K562 (cell line): ENCODE data around the gene BGN. TPM values are rescaled to one million over a fixed set of nuclear protein-coding genes. Genes with fewer than 3 reads are reported as not detected.

ENCODE experiments used
- ARID4B ChIP-seq: sonication (generic); formaldehyde crosslinking; IDR thresholded peaks from 2 replicates; pipeline ENCODE4 v1.8.0; 2022; ENCODE audit warnings: mild to moderate bottlenecking, missing genetic modification reagents
- HMGN3 ChIP-seq: IDR thresholded peaks from 2 replicates; pipeline ENCODE4 v1.6.1; 2011; ENCODE audit warnings: borderline replicate concordance, low read depth, mild to moderate bottlenecking, mixed read lengths, low read length; ENCODE audit not compliant: insufficient read length; ENCODE audit errors: extremely low read depth
- MTA1 ChIP-seq: fragments of 450-650 bp; IDR thresholded peaks from 2 replicates; pipeline ENCODE4 v1.6.1; 2017; ENCODE audit warnings: borderline replicate concordance
- PBX2 ChIP-seq, 2 experiments: IDR thresholded peaks in 1 of 2; conservative IDR thresholded peaks in 1 of 2; 2 replicates each; pipeline ENCODE4 v1.6.1; 2016; ENCODE audit warnings: low read depth in 2 of 2, mild to moderate bottlenecking in 1 of 2, missing compliant biosample characterization in 1 of 2, missing genetic modification characterization in 1 of 2, moderate library complexity in 1 of 2
- SAP30 ChIP-seq: fragments of 200-600 bp; sonication (generic); IDR thresholded peaks from 2 replicates; pipeline ENCODE4 v1.6.1; 2012; ENCODE audit warnings: borderline replicate concordance, low read depth, mild to moderate bottlenecking, moderate library complexity, low read length, control low read depth, inconsistent platforms; ENCODE audit not compliant: insufficient read depth, poor library complexity, severe bottlenecking
- TOE1 ChIP-seq, 2 experiments: fragments of 450-650 bp in 1 of 2; sonication (generic) in 1 of 2; formaldehyde crosslinking in 1 of 2; IDR thresholded peaks; 2 replicates each; pipeline versions ENCODE4 v1.7.1 to v1.8.0; 2016 to 2022; ENCODE audit warnings: borderline replicate concordance in 2 of 2, mild to moderate bottlenecking in 2 of 2, antibody characterized with exemption in 1 of 2, inconsistent platforms in 1 of 2, low read depth in 1 of 2, missing genetic modification reagents in 1 of 2, moderate library complexity in 1 of 2
- U2AF2 ChIP-seq: fragments of 200-400 bp; formaldehyde crosslinking; optimal IDR thresholded peaks from 2 replicates; pipeline ENCODE3; 2017; ENCODE audit warnings: low read depth, mild to moderate bottlenecking, low read length
- ZNF766 ChIP-seq: fragments of 200-800 bp; sonication (Bioruptor generic); conservative IDR thresholded peaks from 2 replicates; pipeline ENCODE4 v1.6.1; 2016; ENCODE audit warnings: missing genetic modification characterization, missing compliant biosample characterization
- polyA plus RNA-seq, 8 experiments: library from polyadenylated mRNA; depleted of rRNA in 4 of 8; stranded (reverse) in 5 of 8; unstranded in 3 of 8; fragments of >200 nt; fragmentation: Nextera tagmentation in 2 of 8; fragmentation: Illumina TruSeq in 1 of 8; extraction: Ambion mirVana in 2 of 8; extraction: Trizol in 1 of 8; gene quantifications; 2 replicates each; pipeline versions ENCODE4 v1.2.1 to v1.2.3, GENCODE V29; 2011 to 2014; ENCODE audit warnings: inconsistent platforms in 1 of 8, missing spikeins in 1 of 8
- total RNA-seq, 7 experiments: library from RNA; depleted of rRNA in 6 of 7; stranded (reverse); fragments of >200 nt in 6 of 7; fragmentation: Illumina TruSeq in 2 of 7; extraction: Trizol in 2 of 7; gene quantifications; 2 replicates each; pipeline versions ENCODE4 v1.2.1 to v1.2.3, GENCODE V29; 2011 to 2021; ENCODE audit warnings: low replicate concordance in 1 of 7

Gene BGN
- total and polyA plus RNA-seq, 9 of the 15 experiments (the other 6 are each of a cell fraction or from before 2014, with no cell fraction given) = 0.11 TPM; not detected in 8

GRCh38 chrX:153477901-153478300 lies 16.9 kb upstream of the BGN start (continued):
- TF ChIP-seq PBX2 (CRISPR knock-in tag; IDR thresholded peaks at IDR 0.05; ENCODE audit: low read depth) (no peak), PBX2 (tag; conservative IDR thresholded peaks at IDR 0.05; ENCODE audit: low read depth) (no peak), TOE1 (IDR thresholded peaks at IDR 0.05; ENCODE audit: borderline replicate concordance) (no peak), TOE1 (CRISPR knock-in tag; IDR thresholded peaks at IDR 0.05; ENCODE audit: borderline replicate concordance, low read depth) (no peak), MTA1 (no peak), U2AF2 (no peak), ARID4B (CRISPR knock-in tag) (no peak), SAP30 (no peak), HMGN3 (no peak), ZNF766 (CRISPR knock-in tag) (no peak)
